GM23338 (cell line): ENCODE results near the gene TMSB15A. TPM values are rescaled to one million over a fixed set of nuclear protein-coding genes. Genes with fewer than 3 reads are reported as not detected.
"Not testable (repeated sequence)": the region's sequence is repeated elsewhere in the genome, so short reads cannot be mapped to it uniquely, and the experiment has no call there.

Experiments used
- ATAC-seq: fragments of 200-7000 bp; cut with Tn5 transposase; 3 replicates; pipeline ENCODE4 v1.9.1; 2020
- DNase-seq: peaks from one replicate; pipeline ENCODE4 v3.0.0-alpha.2; 2015; ENCODE audit warnings: low spot score
- H2AFZ ChIP-seq: fragments of 200-600 bp; sonication (generic); 2 replicates; pipeline ENCODE4 v1.8.0; 2016; ENCODE audit warnings: antibody characterized with exemption, mild to moderate bottlenecking, moderate library complexity
- H3F3A ChIP-seq: fragments of 200-600 bp; sonication (generic); replicated peaks from 2 replicates; pipeline ENCODE4 v1.8.0; 2017; ENCODE audit warnings: antibody characterized with exemption, mixed run types, low read depth
- H3K27ac ChIP-seq: fragments of 200-600 bp; sonication (generic); 2 replicates; pipeline ENCODE4 v1.6.1; 2016; ENCODE audit warnings: low read depth
- H3K27me3 ChIP-seq: fragments of 200-600 bp; sonication (generic); 2 replicates; pipeline ENCODE4 v1.8.0; 2016; ENCODE audit warnings: mild to moderate bottlenecking, mixed run types, moderate library complexity; ENCODE audit not compliant: insufficient read depth
- H3K36me3 ChIP-seq: fragments of 200-600 bp; sonication (generic); 2 replicates; pipeline ENCODE4 v1.8.0; 2016; ENCODE audit warnings: mild to moderate bottlenecking; ENCODE audit not compliant: insufficient read depth
- H3K4me1 ChIP-seq: fragments of 200-600 bp; sonication (generic); 2 replicates; pipeline ENCODE4 v1.8.0; 2016; ENCODE audit warnings: mild to moderate bottlenecking, moderate library complexity; ENCODE audit not compliant: insufficient read depth
- H3K4me2 ChIP-seq: fragments of 200-600 bp; sonication (generic); 2 replicates; pipeline ENCODE4 v1.7.1; 2017; ENCODE audit warnings: mixed run types
- H3K4me3 ChIP-seq: fragments of 200-600 bp; sonication (generic); 2 replicates; pipeline ENCODE4 v1.6.1; 2016; ENCODE audit warnings: mixed run types
- H3K79me2 ChIP-seq: fragments of 200-600 bp; sonication (generic); replicated peaks from 2 replicates; pipeline ENCODE4 v1.8.0; 2017; ENCODE audit warnings: mild to moderate bottlenecking; ENCODE audit not compliant: insufficient read depth
- H3K9me2 ChIP-seq: fragments of 200-600 bp; sonication (generic); 2 replicates; pipeline ENCODE4 v1.8.0; 2017; ENCODE audit not compliant: insufficient read depth
- H4K20me1 ChIP-seq: fragments of 200-600 bp; sonication (generic); replicated peaks from 2 replicates; pipeline ENCODE4 v1.8.0; 2017; ENCODE audit warnings: mild to moderate bottlenecking; ENCODE audit not compliant: insufficient read depth
- H3K27ac Mint-ChIP-seq: 2 replicates; pipeline ENCODE4 v1.8.0; 2020; ENCODE audit warnings: inconsistent platforms, mild to moderate bottlenecking, moderate library complexity, mixed read lengths
- H3K27me3 Mint-ChIP-seq: 3 replicates; pipeline ENCODE4 v1.8.0; 2022; ENCODE audit warnings: low read depth, mild to moderate bottlenecking, moderate library complexity, mixed read lengths, inconsistent platforms; ENCODE audit not compliant: insufficient read depth, poor library complexity
- H3K36me3 Mint-ChIP-seq: 3 replicates; pipeline ENCODE4 v1.8.0; 2021; ENCODE audit warnings: low read depth, mild to moderate bottlenecking, inconsistent platforms, moderate library complexity, mixed read lengths
- H3K4me1 Mint-ChIP-seq: 3 replicates; pipeline ENCODE4 v1.8.0; 2020; ENCODE audit warnings: mild to moderate bottlenecking, inconsistent platforms, mixed read lengths
- H3K4me3 Mint-ChIP-seq: 3 replicates; pipeline ENCODE4 v1.8.0; 2021; ENCODE audit warnings: moderate library complexity, mild to moderate bottlenecking, inconsistent platforms, mixed read lengths
- H3K9me3 Mint-ChIP-seq: 3 replicates; pipeline ENCODE4 v1.8.0; 2020; ENCODE audit warnings: moderate library complexity, mild to moderate bottlenecking, inconsistent platforms, mixed read lengths
- CREB1 ChIP-seq: fragments of 250-450 bp; sonication (Bioruptor Pico); IDR thresholded peaks from 2 replicates; pipeline ENCODE4 v1.5.0; 2020; ENCODE audit warnings: low read depth, mild to moderate bottlenecking, moderate library complexity
- ETS1 ChIP-seq: IDR thresholded peaks from 2 replicates; pipeline ENCODE4 v1.6.1; 2016; ENCODE audit warnings: antibody characterized with exemption
- POLR2AphosphoS5 ChIP-seq: IDR thresholded peaks from 2 replicates; pipeline ENCODE4 v1.6.1; 2016; ENCODE audit warnings: antibody characterized with exemption, low read depth
- ZNF114 ChIP-seq: fragments of 250-450 bp; sonication (Bioruptor Pico); IDR thresholded peaks from 2 replicates; pipeline ENCODE4 v1.5.0; 2020; ENCODE audit warnings: mild to moderate bottlenecking, moderate library complexity
- polyA plus RNA-seq: library from polyadenylated mRNA; unstranded; fragments of >200 nt; fragmentation: Nextera tagmentation; extraction: Ambion mirVana; gene quantifications from 2 replicates; pipeline ENCODE4 v1.2.1, GENCODE V29; 2016
- total RNA-seq: library from RNA; depleted of rRNA; stranded (reverse); fragments of >200 nt; shearing (Covaris generic); gene quantifications from 2 replicates; pipeline ENCODE4 v1.2.3, GENCODE V29; 2014
- TF ChIP-seq, protein P1 (sequence below): IDR thresholded peaks from one replicate; pipeline ENCODE4 v1.6.1; 2018; ENCODE audit warnings: antibody characterized with exemption; ENCODE audit not compliant: unreplicated experiment
- TF ChIP-seq, protein P2 (sequence below), 2 experiments: fragments of 200-600 bp in 1 of 2; sonication (generic) in 1 of 2; conservative IDR thresholded peaks; 2 replicates each; pipeline versions ENCODE4 v1.5.1 to v1.6.1; 2016 to 2017; ENCODE audit warnings: antibody characterized with exemption in 2 of 2, low read depth in 2 of 2, mild to moderate bottlenecking in 2 of 2, moderate library complexity in 1 of 2

Gene TMSB15A
- total and polyA plus RNA-seq, 2 experiments from 2014 or later: 81.3 to 230 TPM

GRCh38 chrX:102546175-102546574, 29.6 kb upstream of the TMSB15A start:
- H3K4me1 Mint-ChIP-seq, H3K27me3 Mint-ChIP-seq, H3K27ac Mint-ChIP-seq, H3K36me3 Mint-ChIP-seq, H3K9me2 ChIP-seq, H3K4me1 ChIP-seq, ATAC-seq, H4K20me1 ChIP-seq, H3K27ac ChIP-seq, H3K79me2 ChIP-seq, H2AFZ ChIP-seq, H3K9me3 Mint-ChIP-seq, H3K36me3 ChIP-seq, H3K4me2 ChIP-seq, H3F3A ChIP-seq, H3K4me3 Mint-ChIP-seq, DNase-seq: not testable (repeated sequence)
- Histone ChIP-seq H3K4me3 (0 out of 2 replicates have a peak overlapping the region, but pooled peaks have one; percentile 28), H3K27me3 (peaks cover 14% of the 10 kb centered on the region; the same call in 1 of the 2 replicates)

DNA sequence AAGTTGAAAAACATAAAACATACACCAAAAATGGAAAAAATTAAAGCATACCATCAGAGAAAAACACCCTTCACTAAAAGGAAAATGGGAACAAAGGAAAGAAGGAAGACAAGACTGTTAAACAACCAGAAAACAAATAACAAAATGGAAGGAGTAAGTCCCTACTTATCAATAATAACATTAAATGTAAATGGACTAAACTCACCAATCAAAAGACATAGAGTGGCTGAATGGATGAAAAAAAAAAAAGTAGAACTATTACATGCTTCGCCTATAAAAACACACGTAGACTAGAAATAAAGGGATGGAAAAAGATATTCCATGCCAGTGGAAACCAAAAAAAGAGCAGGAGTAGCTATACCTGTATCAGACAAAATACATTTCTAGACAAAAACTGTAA, 19.4 kb upstream of the TMSB15A start:
- no peaks in the 10 kb centered on the region for H3F3A ChIP-seq
- H3K9me3 Mint-ChIP-seq: no peaks in the 10 kb centered on the region
- no peaks in the 10 kb centered on the region for H3K27me3 Mint-ChIP-seq
- ATAC-seq: no peak
- H3K27ac Mint-ChIP-seq: no peak overlapping the region
- H3K4me1 ChIP-seq: no peaks in the 10 kb centered on the region
- no peaks in the 10 kb centered on the region for H3K36me3 ChIP-seq
- no peak overlapping the region for H3K4me2 ChIP-seq
- H3K4me3 ChIP-seq: no peak overlapping the region
- H3K4me3 Mint-ChIP-seq: no peak overlapping the region
- no peak overlapping the region for H2AFZ ChIP-seq
- no peaks in the 10 kb centered on the region for H3K36me3 Mint-ChIP-seq
- no peak for TF ChIP-seq ETS1
- TF ChIP-seq ZNF114 (CRISPR knock-in tag): no peak
- TF ChIP-seq CREB1 (CRISPR knock-in tag): no peak
- TF ChIP-seq, protein P1, sequence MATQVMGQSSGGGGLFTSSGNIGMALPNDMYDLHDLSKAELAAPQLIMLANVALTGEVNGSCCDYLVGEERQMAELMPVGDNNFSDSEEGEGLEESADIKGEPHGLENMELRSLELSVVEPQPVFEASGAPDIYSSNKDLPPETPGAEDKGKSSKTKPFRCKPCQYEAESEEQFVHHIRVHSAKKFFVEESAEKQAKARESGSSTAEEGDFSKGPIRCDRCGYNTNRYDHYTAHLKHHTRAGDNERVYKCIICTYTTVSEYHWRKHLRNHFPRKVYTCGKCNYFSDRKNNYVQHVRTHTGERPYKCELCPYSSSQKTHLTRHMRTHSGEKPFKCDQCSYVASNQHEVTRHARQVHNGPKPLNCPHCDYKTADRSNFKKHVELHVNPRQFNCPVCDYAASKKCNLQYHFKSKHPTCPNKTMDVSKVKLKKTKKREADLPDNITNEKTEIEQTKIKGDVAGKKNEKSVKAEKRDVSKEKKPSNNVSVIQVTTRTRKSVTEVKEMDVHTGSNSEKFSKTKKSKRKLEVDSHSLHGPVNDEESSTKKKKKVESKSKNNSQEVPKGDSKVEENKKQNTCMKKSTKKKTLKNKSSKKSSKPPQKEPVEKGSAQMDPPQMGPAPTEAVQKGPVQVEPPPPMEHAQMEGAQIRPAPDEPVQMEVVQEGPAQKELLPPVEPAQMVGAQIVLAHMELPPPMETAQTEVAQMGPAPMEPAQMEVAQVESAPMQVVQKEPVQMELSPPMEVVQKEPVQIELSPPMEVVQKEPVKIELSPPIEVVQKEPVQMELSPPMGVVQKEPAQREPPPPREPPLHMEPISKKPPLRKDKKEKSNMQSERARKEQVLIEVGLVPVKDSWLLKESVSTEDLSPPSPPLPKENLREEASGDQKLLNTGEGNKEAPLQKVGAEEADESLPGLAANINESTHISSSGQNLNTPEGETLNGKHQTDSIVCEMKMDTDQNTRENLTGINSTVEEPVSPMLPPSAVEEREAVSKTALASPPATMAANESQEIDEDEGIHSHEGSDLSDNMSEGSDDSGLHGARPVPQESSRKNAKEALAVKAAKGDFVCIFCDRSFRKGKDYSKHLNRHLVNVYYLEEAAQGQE: no peak
- TF ChIP-seq, protein P2, sequence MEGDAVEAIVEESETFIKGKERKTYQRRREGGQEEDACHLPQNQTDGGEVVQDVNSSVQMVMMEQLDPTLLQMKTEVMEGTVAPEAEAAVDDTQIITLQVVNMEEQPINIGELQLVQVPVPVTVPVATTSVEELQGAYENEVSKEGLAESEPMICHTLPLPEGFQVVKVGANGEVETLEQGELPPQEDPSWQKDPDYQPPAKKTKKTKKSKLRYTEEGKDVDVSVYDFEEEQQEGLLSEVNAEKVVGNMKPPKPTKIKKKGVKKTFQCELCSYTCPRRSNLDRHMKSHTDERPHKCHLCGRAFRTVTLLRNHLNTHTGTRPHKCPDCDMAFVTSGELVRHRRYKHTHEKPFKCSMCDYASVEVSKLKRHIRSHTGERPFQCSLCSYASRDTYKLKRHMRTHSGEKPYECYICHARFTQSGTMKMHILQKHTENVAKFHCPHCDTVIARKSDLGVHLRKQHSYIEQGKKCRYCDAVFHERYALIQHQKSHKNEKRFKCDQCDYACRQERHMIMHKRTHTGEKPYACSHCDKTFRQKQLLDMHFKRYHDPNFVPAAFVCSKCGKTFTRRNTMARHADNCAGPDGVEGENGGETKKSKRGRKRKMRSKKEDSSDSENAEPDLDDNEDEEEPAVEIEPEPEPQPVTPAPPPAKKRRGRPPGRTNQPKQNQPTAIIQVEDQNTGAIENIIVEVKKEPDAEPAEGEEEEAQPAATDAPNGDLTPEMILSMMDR (conservative IDR thresholded peaks at IDR 0.05; ENCODE audit: low read depth in 2 of 2): no peak
- TF ChIP-seq POLR2AphosphoS5: no peak
- H3K9me2 ChIP-seq: no peaks in the 10 kb centered on the region
- DNase-seq: no peak
- H3K79me2 ChIP-seq: no peaks in the 10 kb centered on the region
- no peak overlapping the region for H3K27ac ChIP-seq
- H3K27me3 ChIP-seq: no peaks in the 10 kb centered on the region
- H3K4me1 Mint-ChIP-seq: peaks cover 13% of the 10 kb centered on the region; the same call in 2 of the 3 replicates
- no peaks in the 10 kb centered on the region for H4K20me1 ChIP-seq
